Right ventricle myocardium superior (tissue), 1 donor: ENCODE data around the gene TEK. TPM values are rescaled to one million over a fixed set of nuclear protein-coding genes. Genes with fewer than 3 reads are reported as not detected.
"Not testable (repeated sequence)": the region's sequence is repeated elsewhere in the genome, so short reads cannot be mapped to it uniquely, and the experiment has no call there.

ENCODE experiments used
- ATAC-seq: fragments of 200-7000 bp; cut with Tn5 transposase; one replicate; pipeline ENCODE4 v1.9.1; 2020; ENCODE audit warnings: mild to moderate bottlenecking; ENCODE audit not compliant: poor library complexity
- DNase-seq: peaks from one replicate; pipeline ENCODE4 v3.0.0-alpha.2; 2020
- intact Hi-C: fragments of 100-400 bp; cut with DNase I; formaldehyde crosslinking; loops from one replicate; pipeline ENCODE4 v1.11.2; 2022
- total RNA-seq: library from RNA; stranded (reverse); fragmentation: NEBNext Ultra II Directional; extraction: Animal tissue kit (Norgen Biotek cat#: 25700); gene quantifications from one replicate; pipeline ENCODE4 v1.2.1, GENCODE V29; 2021
- donor health status: DM: no; HTN: yes; CAD: no; lungs with severe emphysema.

TEK gene
- total RNA-seq, 1 donor from 2014 or later, result 19.1 TPM

DNA sequence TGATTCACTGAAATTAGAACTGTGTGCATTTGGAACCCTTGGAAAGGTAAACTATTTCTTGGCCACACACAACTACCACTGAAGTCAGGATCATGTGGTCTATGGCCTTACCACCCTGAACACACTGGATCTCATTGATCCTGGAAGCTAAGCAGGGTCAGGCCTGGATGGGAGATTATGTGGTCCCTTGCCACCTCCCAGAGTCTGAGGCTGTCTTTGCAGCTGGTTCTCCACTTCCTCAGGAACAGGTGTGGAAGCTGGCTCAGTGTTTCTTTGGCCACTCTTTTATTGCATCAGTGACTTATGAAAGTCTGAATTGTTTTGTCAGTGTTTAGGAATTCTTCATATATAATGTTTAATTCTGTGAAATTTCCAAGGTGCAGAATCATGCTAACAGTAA lies 89.2 kb downstream of the TEK start:
- DNase-seq (no peak), ATAC-seq (no peak)
- intact Hi-C loops, result loop anchor here (10.0 kb wide), 1 partner anchor 163 kb away; no protein-coding TSS in a partner anchor

DNA sequence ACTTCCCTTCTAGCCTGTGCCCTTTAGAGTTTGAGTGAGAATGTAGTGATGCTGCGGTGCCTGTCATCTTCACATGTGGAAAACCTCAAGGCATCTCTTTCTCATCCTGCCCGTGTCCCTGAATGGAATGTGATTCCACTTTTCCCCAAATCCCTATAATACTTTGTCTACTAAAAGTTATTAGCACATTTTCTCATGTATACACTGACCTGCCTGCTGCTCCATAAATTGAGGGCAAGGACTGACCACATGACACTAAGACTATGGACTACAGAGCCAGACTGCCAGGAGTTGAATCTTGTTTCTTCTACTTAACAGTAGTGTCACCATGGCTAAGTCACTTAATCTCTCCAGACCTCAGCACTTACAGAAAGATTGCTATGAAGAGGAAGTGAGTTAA lies 93.0 kb downstream of the TEK start:
- intact Hi-C loops, result no loop called here
- ATAC-seq (no peak), DNase-seq (no peak)

DNA sequence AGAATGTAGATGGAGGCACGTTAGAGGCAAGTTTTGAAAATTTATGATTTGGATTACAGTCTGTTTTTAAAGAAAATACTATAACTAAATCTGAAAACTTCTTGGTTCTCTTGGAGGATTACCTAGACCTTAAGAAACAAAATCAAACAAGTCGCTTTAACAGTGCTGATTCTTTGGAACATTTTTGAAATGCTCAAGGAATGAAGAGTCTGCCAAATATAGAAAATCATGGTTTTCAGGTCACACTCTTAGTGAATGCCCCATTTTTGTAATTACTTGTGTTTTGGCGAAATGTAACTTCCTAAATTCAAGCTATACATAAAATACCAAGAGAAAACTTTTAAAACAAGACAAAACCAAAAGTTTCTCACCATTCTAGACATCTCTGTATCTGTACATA lies 94.8 kb downstream of the TEK start:
- ATAC-seq (no peak), DNase-seq (no peak)
- intact Hi-C loops, result no loop called here

DNA sequence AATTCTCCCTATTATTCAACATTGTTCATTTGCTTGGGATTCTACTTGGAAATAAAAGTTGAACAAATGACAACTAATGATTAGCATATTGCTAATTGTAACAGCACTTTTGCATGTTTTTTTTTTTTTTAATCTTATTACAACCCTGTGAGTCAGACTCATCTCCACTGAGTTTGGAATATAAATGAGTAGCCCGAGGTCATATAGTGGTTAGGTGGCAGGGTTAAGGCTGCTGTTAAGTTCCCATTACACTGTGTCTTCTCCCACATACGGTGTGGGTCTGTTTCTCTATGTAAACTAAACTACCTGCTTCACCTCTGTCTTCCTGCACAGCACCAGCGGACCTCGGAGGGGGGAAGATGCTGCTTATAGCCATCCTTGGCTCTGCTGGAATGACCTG lies 95.6 kb downstream of the TEK start:
- DNase-seq (no peak), ATAC-seq (no peak)
- intact Hi-C loops, result no loop called here

DNA sequence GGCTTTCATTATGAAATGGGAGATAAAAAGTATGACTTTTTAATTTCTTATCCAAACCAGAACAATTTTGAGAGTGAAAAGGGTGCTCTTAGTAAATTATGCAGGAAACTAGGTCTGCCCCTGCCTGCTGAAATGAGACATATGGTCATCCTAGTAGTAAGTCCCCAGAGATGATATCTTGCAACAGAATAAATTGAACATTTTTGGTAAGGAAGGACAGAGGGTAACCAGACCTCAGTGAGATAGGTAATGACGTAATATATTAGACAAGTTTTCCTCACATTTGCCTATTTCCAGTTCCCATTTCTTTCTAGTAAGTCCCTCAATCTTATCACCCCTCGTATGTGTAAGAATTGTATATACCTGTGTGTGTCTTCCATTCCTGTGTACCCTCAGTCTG lies 96.2 kb downstream of the TEK start:
- ATAC-seq, result peak; percentile 53
- intact Hi-C loops, result no loop called here
- DNase-seq, result no peak

DNA sequence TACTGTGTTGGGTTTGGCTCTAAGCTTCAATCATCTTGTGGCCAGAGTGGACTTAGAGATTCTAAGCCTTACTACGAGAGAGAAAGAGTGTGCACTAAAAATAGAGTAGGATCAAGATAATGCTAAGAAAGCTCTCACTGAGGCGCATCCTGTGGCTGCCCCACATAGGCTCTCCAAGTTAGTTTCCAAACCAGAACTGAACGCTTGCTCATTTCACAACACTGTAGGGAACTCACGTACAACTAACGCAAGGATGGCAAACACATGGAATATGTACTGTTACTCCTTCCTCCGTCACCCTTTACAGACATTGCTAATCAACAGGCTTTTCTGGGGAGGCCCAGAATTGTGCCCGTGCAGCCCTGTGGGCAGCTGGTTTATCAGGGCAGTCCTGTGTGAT lies 97.0 kb downstream of the TEK start:
- no peak for DNase-seq
- no peak for ATAC-seq
- intact Hi-C loops, result no loop called here

DNA sequence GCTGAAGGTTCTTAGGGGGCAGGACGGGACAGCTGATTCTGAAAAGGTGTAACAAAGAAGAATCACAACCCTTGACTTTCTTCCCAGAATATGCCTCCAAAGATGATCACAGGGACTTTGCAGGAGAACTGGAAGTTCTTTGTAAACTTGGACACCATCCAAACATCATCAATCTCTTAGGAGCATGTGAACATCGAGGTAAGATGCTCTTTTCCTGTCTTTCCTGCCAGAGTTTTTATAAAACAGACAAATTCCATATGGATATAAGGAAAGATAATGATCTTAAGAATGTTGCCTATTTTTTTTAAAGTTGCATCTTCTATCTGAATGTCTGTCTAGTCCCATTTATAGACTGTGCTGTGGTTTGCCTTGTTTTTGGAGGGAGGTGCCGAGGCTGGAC lies 100.0 kb downstream of the TEK start:
- DNase-seq, result no peak
- intact Hi-C loops, result no loop called here

DNA sequence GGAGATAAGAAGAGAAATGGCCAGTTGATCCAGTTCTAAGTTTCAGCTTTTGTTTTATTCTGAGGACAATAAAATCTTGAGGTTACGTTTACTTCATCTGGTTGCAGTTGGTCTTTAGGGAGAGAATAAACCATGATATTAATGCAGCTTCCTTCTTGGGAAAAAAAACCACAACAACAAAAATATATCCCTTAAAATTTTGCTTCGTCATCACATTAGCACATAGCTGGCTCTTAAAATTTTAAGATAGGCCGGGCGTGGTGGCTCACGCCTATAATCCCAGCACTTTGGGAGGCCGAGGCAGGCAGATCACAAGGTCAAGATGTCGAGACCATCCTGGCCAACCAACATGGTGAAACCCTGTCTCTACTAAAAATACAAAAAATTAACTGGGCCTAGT lies 101.6 kb downstream of the TEK start:
- ATAC-seq (no peak), DNase-seq (no peak)
- intact Hi-C loops, result no loop called here

More for the DNA sequence above, 100.0 kb downstream of the TEK start:
- no peak for ATAC-seq

DNA sequence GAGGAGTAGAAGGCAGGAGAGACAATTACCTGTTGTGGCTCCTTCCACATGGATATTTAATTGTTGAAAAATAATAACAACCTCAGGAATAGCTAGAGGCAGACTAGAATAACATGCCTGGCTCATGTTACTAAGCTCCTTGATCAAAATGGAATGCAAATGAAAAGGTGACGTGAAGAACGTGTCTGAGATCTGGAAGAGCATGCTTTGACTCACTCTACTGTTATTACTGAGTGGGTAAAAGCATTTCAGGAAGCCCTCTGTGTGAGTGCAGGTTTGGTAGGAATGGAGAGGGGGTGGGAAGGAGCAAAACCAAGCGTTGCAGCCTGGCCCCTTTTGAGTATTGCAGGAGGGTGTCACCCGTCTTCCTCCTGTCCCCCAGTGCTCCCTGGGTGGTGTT lies 103.2 kb downstream of the TEK start:
- intact Hi-C loops, result no loop called here
- DNase-seq, result no peak
- ATAC-seq, result no peak

DNA sequence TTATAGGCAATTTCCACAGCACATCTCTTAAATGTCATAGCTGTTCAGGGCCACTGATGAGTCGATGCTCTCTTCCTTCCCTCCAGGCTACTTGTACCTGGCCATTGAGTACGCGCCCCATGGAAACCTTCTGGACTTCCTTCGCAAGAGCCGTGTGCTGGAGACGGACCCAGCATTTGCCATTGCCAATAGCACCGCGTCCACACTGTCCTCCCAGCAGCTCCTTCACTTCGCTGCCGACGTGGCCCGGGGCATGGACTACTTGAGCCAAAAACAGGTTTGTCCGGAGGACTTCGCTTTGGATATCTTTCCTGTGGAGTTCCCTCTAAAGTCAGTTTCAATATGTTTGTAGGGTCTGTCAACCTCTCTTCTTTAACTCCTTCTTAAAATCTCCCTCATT lies 103.6 kb downstream of the TEK start:
- no peak for ATAC-seq
- no peak for DNase-seq
- intact Hi-C loops, result no loop called here

DNA sequence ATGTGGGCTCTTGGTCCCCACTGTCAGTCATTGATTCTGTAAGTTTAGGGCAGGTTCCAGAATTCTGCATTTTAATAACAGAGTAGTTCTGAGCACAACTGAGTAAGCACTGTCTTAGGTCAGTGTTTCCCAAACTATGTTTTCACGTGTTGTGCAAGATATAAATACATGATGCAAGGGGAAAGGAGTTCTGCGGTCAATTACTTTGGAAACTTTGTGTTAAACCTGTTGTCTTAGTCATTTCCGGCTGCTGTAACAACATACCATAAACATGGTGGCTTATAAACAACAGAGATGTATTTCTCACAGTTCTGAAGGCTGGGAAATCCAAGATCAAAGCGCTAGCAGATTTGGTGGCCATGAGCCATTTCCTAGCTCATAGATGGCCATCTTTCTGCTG lies 118.2 kb downstream of the TEK start:
- ATAC-seq (no peak), DNase-seq (no peak)
- intact Hi-C loops, result no loop called here

DNA sequence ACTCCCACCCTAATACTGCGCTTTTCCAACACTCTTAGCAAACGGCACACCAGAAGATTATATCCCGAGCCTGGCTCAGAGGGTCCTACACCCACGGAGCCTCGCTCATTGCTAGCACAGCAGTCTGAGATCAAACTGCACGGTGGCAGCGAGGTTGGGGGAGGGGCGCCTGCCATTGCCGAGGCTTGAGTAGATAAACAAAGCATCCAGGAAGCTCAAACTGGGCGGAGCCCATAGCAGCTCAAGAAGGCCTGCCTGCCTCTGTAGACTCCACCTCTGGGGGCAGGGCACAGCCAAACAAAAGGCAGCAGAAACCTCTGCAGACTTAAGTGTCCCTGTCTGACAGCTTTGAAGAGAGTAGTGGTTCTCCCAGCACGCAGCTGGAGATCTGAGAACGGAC lies 130.6 kb downstream of the TEK start:
- intact Hi-C loops, ATAC-seq, DNase-seq: not testable (repeated sequence)

DNA sequence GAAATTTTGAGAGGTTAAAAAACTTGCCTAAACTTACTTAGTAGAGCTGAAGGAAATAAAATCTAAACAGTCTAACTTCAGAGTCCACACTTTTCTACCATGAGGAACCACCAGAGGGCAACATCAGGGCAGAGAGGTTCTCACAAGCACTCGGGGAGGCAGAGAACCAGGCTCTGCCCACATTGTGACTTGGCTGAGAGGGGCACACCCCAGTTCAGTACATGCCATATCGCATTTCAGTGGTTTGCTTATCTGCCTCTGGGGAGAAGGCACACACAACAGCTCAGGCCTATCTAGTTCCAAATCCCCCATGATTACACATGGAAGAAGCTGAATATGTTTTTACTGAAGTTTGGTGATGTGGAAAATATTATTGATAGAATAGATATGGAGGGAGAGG lies 138.7 kb downstream of the TEK start:
- intact Hi-C loops, result no loop called here
- no peak for DNase-seq
- ATAC-seq, result peak; percentile 70

DNA sequence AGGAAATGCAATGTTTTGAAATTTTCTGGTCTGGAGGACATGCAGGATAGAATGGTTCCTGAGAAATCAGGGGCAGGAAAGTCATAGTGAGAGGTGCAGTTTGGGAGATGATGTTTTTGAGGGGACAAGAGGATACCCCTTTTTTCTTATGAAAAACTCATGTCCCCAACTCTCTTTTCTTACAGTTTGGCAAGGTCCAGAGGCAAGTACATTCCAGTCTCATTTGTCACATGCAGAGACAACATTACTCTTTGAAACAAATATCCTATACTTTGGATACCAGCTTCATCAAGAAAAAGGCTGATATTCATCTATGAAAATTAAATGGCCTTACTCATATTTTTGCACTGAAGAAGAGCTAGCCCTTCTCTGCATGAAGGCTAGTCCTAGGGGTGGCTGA lies 139.7 kb downstream of the TEK start:
- ATAC-seq (no peak), DNase-seq (no peak)

DNA sequence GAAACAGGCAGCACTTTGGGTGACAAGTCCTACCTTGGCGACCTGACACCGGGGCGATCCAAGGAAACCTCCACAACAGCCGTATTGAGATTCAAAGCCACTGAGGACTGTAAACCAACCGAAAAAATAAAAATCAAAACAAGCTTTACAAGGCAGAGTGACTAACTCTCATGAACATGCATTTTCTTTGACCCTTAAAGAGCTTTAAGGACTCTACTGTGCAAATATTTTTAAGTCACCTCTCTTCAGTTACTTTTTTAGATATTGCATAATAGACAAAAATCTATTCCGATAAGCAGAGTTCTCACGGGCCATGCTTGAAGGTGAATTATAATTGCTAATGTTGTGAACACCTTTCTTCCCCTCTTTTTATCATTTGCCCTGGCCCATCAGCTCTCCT lies 149.6 kb downstream of the TEK start:
- intact Hi-C loops, result no loop called here
- no peak for DNase-seq
- no peak for ATAC-seq

More for the DNA sequence above, 139.7 kb downstream of the TEK start:
- intact Hi-C loops, result no loop called here

DNA sequence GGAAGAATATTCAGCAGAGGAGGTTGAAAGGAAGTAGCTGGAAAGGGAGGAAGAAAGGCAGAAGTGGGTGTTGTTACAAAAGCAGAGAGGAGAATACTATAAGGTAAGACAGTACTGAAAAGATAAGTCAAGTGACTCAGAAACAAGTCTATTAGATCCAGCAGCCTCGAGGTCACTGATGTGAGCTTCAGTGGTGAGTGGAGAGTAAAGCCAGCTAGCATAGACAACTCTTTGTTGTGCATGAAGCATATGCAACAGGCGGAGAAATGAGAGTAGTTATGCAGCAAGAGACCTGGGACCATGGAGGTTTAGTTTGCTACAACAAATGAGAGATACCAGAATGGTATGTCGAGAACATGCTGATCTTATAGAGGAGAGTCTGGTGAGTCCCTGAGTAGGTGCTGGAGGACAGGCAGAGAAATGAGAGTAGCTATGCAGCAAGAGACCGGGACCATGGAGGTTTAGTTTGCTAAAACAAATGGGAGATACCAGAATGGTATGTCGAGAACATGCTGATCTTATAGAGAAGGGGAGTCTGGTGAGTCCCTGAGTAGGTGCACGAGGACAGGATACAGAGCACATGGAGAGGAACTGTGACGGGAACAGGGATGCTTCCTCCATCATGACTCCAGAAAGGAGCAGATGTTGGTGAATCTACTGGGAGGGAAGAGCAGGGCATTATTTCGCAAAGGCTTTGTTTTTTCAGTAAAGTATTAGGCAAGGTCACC lies 151.9 kb downstream of the TEK start:
- DNase-seq (no peak), ATAC-seq (no peak)
- intact Hi-C loops, result no loop called here

DNA sequence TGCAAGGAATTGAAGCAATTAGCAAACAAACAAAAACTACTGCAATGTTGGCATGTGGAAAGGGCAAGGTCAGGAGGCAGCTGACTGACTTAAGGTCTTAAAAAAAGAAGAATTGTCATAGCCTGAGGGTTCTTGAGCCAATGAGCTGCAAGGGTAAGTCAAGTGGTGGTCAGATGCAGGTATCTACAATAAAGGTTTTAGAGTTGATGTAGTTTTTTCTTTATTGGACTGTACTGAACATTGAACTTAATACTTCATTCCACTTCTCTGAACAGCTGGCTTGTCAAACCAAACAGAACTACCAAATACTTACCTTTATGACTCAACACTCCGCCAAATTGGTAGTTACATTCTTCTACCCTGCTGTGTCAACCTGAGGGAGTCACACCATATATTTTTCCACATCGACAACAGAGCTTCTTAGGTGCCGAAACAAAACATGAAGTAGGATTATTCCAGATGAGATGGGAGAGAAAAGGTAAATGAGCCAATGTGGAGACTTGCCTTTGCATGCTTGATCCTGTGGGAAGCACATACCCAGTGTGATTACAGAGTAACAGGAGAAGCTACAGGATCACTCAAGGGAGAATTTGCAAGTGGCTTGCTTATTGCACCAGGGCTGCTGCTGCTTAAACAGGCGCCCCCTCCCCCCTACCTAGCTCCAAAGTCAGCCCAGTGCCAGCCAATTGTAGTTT lies 152.6 kb downstream of the TEK start:
- intact Hi-C loops, result no loop called here
- ATAC-seq (no peak), DNase-seq (no peak)

DNA sequence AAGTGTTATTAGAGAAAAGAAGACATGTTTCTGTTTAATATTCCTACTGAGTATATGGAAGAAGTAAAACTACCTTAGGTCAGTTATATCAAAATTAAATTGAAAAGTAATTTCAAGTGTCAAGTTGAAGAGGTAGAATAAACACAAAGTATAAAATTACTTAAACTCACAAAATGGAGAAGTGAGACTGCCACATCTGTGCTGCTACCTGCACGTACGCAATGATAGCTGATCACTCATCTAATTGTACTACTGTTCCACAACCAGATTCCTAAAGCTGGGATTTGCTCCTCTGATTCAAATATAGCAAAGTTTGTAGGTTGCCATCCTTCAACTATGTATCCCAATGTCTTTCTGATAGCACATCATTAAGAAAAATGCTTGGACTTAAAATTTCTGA lies 163.1 kb downstream of the TEK start:
- intact Hi-C loops, result no loop called here
- ATAC-seq (no peak), DNase-seq (no peak)

DNA sequence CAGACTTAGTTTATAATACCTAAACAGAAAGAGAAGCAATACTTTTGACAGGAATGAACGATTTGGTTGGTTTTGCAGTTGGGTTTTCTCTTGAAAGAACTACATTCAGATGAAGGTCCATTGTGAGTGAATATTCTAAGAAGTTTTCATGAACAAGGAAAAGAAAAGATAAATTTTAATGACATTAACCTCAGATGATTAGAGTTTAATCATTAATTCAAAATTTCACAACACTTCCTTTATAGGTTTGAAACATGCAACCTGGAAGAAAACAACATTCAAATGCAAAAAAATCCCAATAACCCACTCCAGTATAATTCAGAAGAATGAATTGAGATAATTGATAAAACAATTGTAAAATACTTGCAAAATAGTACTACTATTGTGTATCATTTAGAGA lies 164.2 kb downstream of the TEK start:
- ATAC-seq (no peak), DNase-seq (no peak)
- intact Hi-C loops, result no loop called here

DNA sequence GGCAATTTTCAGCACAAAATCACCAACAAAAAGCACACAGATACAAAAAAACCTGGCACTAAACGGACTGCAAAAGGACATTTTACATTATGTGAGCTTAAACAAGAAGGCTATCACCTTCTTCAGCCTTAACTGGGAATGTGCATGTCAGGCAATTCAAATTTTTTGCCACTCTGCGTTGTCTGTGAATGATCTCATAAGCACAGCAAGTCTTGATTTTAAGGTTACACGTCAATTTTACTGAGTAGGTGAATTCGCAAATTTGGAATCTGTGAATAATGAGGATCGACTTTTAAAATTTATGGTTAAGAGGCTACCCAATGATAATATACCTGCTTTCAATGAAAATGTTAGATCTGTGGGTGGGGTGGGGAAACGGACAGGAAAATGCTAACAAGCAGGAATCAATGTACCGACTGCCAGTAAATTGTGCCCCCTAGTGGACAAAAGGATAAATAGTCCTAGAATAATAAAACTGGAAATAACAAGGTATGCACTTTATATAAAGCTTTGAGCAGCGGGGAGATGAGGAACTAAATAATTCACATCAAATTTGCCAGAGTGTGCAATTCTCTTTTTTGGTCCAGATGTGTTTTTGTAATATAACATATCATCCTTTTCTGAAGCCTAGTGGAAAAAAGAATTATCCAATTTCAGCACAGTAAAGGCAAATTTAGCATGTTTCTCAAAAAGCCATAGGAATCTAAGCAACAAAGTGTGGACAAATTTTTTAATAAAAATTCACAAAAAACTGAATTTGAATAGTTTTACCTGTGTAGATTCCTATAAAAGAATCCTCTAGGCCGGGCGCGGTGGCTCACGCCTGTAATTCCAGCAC lies 167.4 kb downstream of the TEK start:
- DNase-seq (no peak), ATAC-seq (peak; percentile 62)
- intact Hi-C loops, result loop anchor here (5.0 kb wide), 1 partner anchor 244 kb away; no protein-coding TSS in a partner anchor
